ENCODE data around the gene ANKRD35.

DNA sequence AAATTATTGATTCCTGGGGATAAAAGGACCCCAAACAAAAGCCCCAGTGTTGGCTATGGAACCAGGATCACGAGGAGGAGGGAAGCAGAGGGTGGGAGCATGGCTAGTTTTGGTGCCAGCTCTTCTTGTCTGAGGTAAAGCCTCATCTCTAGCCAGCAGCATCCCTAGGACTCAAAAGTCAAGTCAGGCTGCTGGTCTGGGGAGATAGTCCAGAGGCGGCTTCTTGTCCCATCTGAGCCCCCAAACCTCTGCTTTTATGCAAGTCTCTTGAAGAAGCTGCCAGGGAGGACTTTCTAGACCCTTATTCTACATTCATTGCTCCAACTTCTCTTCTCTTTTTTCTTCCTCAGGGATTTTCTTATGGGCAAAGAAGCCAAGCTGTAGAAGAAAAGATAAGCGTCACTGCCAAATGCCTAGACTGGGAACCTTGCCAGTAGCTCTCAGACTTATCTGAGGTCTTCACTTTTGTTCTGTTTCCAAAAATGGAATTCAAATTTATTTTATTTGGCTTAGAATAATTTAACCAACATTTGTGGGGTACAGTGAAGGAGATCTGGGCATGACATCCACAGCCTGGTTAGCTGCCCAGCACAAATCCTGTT is 6.9 kb upstream of the ANKRD35 start:
- TF ChIP-seq GATA3 (IDR thresholded peaks at IDR 0.05; ENCODE audit: low read depth, low read length) (no peak), GATA2 (IDR thresholded peaks at IDR 0.05; ENCODE audit: low read depth, low read length) (no peak)

Data from SH-SY5Y (cell line).